GM12878 (cell line): ENCODE measurements around the gene COL5A1. TPM values are rescaled to one million over a fixed set of nuclear protein-coding genes. Genes with fewer than 3 reads are reported as not detected.

Experiments
- IRF5 ChIP-seq: fragments of 450-650 bp; IDR thresholded peaks from 2 replicates; pipeline ENCODE4 v1.6.1; 2017; ENCODE audit warnings: borderline replicate concordance
- RELB ChIP-seq: fragments of 450-650 bp; IDR thresholded peaks from 2 replicates; pipeline ENCODE4 v1.6.1; 2017; ENCODE audit warnings: low read depth, mild to moderate bottlenecking, moderate library complexity
- SPI1 ChIP-seq: IDR thresholded peaks from 2 replicates; pipeline ENCODE4 v1.6.1; 2011; ENCODE audit warnings: low read depth, mild to moderate bottlenecking, low read length, moderate library complexity, borderline replicate concordance; ENCODE audit not compliant: insufficient read depth
- ZNF592 ChIP-seq: fragments of 450-650 bp; IDR thresholded peaks from 2 replicates; pipeline ENCODE4 v1.6.1; 2017; ENCODE audit warnings: mild to moderate bottlenecking, moderate library complexity
- ZZZ3 ChIP-seq: IDR thresholded peaks from 2 replicates; pipeline ENCODE4 v1.6.1; 2011; ENCODE audit warnings: low read depth; ENCODE audit not compliant: control insufficient read depth, insufficient read length
- polyA plus RNA-seq, 11 experiments: library from polyadenylated mRNA; depleted of rRNA in 4 of 11; unstranded in 6 of 11; stranded (reverse) in 5 of 11; fragments of >200 nt; fragmentation: Nextera tagmentation in 4 of 11; fragmentation: Illumina TruSeq in 1 of 11; extraction: Ambion mirVana in 4 of 11; extraction: Trizol in 1 of 11; gene quantifications; 1 replicate in 1 of 11; 2 replicates in 10 of 11; pipeline versions ENCODE4 v1.2.1 to v1.2.3, GENCODE V29; 2011 to 2016; ENCODE audit warnings: inconsistent platforms in 2 of 11, missing spikeins in 2 of 11, low read depth in 1 of 11
- total RNA-seq, 4 experiments: library from RNA; depleted of rRNA in 3 of 4; stranded (reverse); fragments of >200 nt in 3 of 4; fragmentation: Illumina TruSeq in 1 of 4; extraction: Trizol in 1 of 4; gene quantifications; 2 replicates each; pipeline versions ENCODE4 v1.2.1 to v1.2.3, GENCODE V29; 2013 to 2021

Gene COL5A1
- total and polyA plus RNA-seq, 10 of the 15 experiments (the other 5 are each of a cell fraction or from before 2014, with no cell fraction given) = under 0.01 to 0.15 (median 0.13) TPM; not detected in 4

GRCh38 chr9:134662143-134662876, 20.7 kb downstream of the COL5A1 start (continued):
- TF ChIP-seq SPI1 (no peak), ZZZ3 (no peak), IRF5 (no peak), ZNF592 (no peak), RELB (no peak)
